Fibroblast of villous mesenchyme (primary cell): Measurements from ENCODE around the gene NKX3-2. TPM values are rescaled to one million over a fixed set of nuclear protein-coding genes. Genes with fewer than 3 reads are reported as not detected.

ENCODE experiments used
- DNase-seq: peaks from one replicate; pipeline ENCODE4 v3.0.0-alpha.2; 2010; ENCODE audit warnings: low read depth
- H3K4me3 ChIP-seq: 2 replicates; pipeline ENCODE4 v1.5.1; 2011; ENCODE audit warnings: low read depth, mild to moderate bottlenecking, low read length
- total RNA-seq: library from RNA; depleted of rRNA; stranded (reverse); fragments of >200 nt; gene quantifications from 2 replicates; pipeline ENCODE4 v1.2.3, GENCODE V29; 2012
- TF ChIP-seq, protein P1 (sequence below): IDR thresholded peaks from 2 replicates; pipeline ENCODE4 v1.5.1; 2012; ENCODE audit warnings: low read depth, mild to moderate bottlenecking, low read length; ENCODE audit not compliant: insufficient read depth

The NKX3-2 gene
- total RNA-seq, 1 donor = under 0.01 TPM

DNA sequence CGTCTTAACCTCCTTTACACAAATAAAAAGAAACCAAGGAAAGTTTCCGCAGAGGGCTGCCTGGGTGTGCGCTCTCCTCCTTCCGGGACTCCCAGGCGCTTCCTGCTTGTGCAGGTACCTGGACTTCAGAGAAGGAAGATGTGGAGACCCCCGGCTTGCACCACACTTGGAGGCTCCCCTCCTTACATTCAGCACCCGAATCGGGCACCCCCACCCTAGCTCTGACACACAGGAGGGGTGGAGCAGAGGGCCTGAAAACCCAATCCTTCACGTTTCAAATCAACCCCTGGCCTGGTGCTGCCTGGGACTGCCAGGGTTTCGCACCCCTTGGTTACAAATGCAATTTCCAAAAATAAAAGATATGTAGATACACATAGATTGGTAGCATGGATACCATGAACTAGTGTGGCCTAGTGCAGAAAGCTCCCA is 3.1 kb downstream of the NKX3-2 start:
- H3K4me3 ChIP-seq = no peak overlapping the region
- TF ChIP-seq, protein P1, sequence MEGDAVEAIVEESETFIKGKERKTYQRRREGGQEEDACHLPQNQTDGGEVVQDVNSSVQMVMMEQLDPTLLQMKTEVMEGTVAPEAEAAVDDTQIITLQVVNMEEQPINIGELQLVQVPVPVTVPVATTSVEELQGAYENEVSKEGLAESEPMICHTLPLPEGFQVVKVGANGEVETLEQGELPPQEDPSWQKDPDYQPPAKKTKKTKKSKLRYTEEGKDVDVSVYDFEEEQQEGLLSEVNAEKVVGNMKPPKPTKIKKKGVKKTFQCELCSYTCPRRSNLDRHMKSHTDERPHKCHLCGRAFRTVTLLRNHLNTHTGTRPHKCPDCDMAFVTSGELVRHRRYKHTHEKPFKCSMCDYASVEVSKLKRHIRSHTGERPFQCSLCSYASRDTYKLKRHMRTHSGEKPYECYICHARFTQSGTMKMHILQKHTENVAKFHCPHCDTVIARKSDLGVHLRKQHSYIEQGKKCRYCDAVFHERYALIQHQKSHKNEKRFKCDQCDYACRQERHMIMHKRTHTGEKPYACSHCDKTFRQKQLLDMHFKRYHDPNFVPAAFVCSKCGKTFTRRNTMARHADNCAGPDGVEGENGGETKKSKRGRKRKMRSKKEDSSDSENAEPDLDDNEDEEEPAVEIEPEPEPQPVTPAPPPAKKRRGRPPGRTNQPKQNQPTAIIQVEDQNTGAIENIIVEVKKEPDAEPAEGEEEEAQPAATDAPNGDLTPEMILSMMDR = no peak
- no peak for DNase-seq

- H3K4me3 ChIP-seq = no peak overlapping the region
- TF ChIP-seq, protein P1 = no peak
- DNase-seq = no peak
Measured at GRCh38 chr4:13540446-13541175, 3.7 kb downstream of the NKX3-2 start.

- no peak for DNase-seq
- no peak overlapping the region for H3K4me3 ChIP-seq
- TF ChIP-seq, protein P1 = no peak
Measured at GRCh38 chr4:13539619-13540445, 4.5 kb downstream of the NKX3-2 start.

DNA sequence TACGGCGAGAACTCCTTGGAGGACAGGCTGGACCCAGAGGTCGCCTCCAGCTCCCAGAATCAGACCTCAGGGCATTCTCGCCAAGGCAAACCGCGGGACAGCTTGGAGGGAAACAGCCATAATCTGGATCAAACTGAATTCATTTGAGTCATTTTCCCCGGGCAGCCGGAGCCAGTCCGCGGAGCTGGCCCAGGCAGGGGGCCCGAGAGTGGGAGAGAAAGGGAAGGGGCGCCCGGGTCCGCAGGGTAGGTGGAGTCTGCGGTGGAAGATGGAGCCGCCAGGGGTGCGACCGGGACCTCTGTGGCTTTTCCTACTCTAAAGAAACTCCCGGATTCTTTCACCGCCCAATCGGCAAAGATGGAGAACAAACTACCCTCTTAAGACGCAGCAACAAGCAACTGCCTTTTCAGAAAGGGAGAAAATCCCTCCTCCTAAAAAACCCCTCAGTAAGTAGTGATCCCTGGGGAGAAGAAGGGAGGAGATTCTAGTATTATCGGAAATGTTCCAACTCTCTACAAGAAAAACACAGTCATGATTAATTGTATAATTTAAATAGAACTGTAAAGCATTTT is 5.2 kb downstream of the NKX3-2 start:
- TF ChIP-seq, protein P1 = no peak
- no peak for DNase-seq
- no peak overlapping the region for H3K4me3 ChIP-seq

DNA sequence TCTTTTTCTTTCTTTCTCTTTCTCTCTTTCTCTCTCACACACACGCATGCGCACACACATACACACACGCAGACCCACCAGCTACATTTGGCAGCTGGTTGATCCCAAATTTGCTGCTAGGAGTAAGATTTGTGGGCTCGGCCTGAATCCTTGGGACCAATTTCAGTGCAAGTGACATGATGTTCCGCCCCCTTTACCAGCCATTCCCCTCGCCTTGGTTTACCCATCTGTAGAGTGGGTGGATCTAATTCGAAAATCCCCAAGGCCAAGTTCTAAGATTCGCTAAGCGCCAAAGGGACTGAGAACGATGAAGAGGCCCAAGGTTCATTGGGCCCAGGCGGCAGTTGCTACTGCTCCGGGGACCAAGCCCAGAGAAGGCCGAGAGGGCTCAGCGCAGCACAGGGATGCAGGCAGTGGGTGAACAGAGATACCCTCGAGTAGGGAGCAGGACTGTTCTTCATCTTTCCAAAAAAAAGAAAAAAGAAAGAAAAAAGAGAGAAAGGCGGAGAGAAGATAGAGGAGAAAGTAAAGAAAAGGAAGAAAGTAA is 5.8 kb downstream of the NKX3-2 start:
- TF ChIP-seq, protein P1 = no peak
- H3K4me3 ChIP-seq = no peak overlapping the region
- no peak for DNase-seq

- no peak for DNase-seq
Measured at GRCh38 chr4:13537832-13538177, 6.5 kb downstream of the NKX3-2 start.

More at GRCh38 chr4:13537832-13538177, 6.5 kb downstream of the NKX3-2 start:
- TF ChIP-seq, protein P1 = no peak
- no peak overlapping the region for H3K4me3 ChIP-seq
